Measurements from ENCODE around the gene GTF2H2.
"Not testable (repeated sequence)": the region's sequence is repeated elsewhere in the genome, so short reads cannot be mapped to it uniquely, and the experiment has no call there.

The GTF2H2 gene

GRCh38 chr5:71014176-71014575 lies 53.3 kb downstream of the GTF2H2 start:
- no peak for DNase-seq (ENCODE audit: extremely low read depth in 1 of 2, low read depth in 1 of 2)

GRCh38 chr5:71013575-71013974 lies 53.9 kb downstream of the GTF2H2 start:
- no peak for DNase-seq (ENCODE audit: extremely low read depth in 1 of 2, low read depth in 1 of 2)

GRCh38 chr5:71011194-71011792 lies 56.2 kb downstream of the GTF2H2 start:
- DNase-seq (ENCODE audit: extremely low read depth in 1 of 2, low read depth in 1 of 2), result no peak

- DNase-seq (ENCODE audit: extremely low read depth in 1 of 2, low read depth in 1 of 2), result not testable (repeated sequence)
Measured at GRCh38 chr5:71006983-71007382, 60.5 kb downstream of the GTF2H2 start.

Data from activated CD8-positive, alpha-beta memory T cell treated with anti-CD3 and anti-CD28 coated beads for 1 hour (primary cell).